OCI-LY1 (cell line): ENCODE measurements around the gene NUFIP2.

Experiments
- H2AFZ ChIP-seq: fragments of 200-600 bp; sonication (generic), shearing (Covaris generic); 2 replicates; pipeline ENCODE4 v1.6.0; 2014; ENCODE audit warnings: antibody characterized with exemption, mild to moderate bottlenecking, low read length
- H3F3A ChIP-seq: fragments of 200-600 bp; sonication (generic), shearing (Covaris generic); 2 replicates; pipeline ENCODE4 v1.6.0; 2014; ENCODE audit warnings: mild to moderate bottlenecking, antibody characterized with exemption, low read length, moderate library complexity; ENCODE audit not compliant: insufficient read depth
- H3K27ac ChIP-seq: fragments of 200-600 bp; sonication (generic); 2 replicates; pipeline ENCODE4 v1.5.1; 2014; ENCODE audit warnings: low read length, mixed run types, mild to moderate bottlenecking, low read depth; ENCODE audit not compliant: poor library complexity, severe bottlenecking
- H3K27me3 ChIP-seq: fragments of 200-600 bp; sonication (generic); 2 replicates; pipeline ENCODE4 v1.6.0; 2014; ENCODE audit warnings: antibody characterized with exemption, mild to moderate bottlenecking, low read length, moderate library complexity; ENCODE audit not compliant: insufficient read depth
- H3K36me3 ChIP-seq: fragments of 200-600 bp; sonication (generic); 2 replicates; pipeline ENCODE4 v1.6.1; 2014; ENCODE audit warnings: mild to moderate bottlenecking, antibody characterized with exemption, low read length, moderate library complexity, mixed read lengths; ENCODE audit not compliant: insufficient read depth
- H3K4me1 ChIP-seq: fragments of 200-600 bp; sonication (generic); 2 replicates; pipeline ENCODE4 v1.5.1; 2014; ENCODE audit warnings: mild to moderate bottlenecking, low read length, moderate library complexity; ENCODE audit not compliant: insufficient read depth, severe bottlenecking
- H3K4me2 ChIP-seq: fragments of 200-600 bp; sonication (generic), shearing (Covaris generic); 2 replicates; pipeline ENCODE4 v1.6.1; 2014; ENCODE audit warnings: low read length
- H3K4me3 ChIP-seq: fragments of 200-600 bp; sonication (generic); 2 replicates; pipeline ENCODE4 v1.5.1; 2014; ENCODE audit warnings: low read length, low read depth, mild to moderate bottlenecking, mixed read lengths; ENCODE audit not compliant: poor library complexity, severe bottlenecking
- H3K79me2 ChIP-seq: fragments of 200-600 bp; shearing (Covaris generic); 2 replicates; pipeline ENCODE4 v1.6.1; 2016; ENCODE audit warnings: mixed run types, low read length, mixed read lengths; ENCODE audit not compliant: insufficient read depth
- H3K9ac ChIP-seq: fragments of 200-600 bp; sonication (generic), shearing (Covaris generic); 2 replicates; pipeline ENCODE4 v1.6.1; 2014; ENCODE audit warnings: mild to moderate bottlenecking, low read length, mixed read lengths
- H3K9me2 ChIP-seq: fragments of 200-600 bp; sonication (generic), shearing (Covaris generic); 2 replicates; pipeline ENCODE4 v1.6.1; 2014; ENCODE audit warnings: low read depth, mild to moderate bottlenecking, low read length, mixed read lengths
- H3K9me3 ChIP-seq: fragments of 200-600 bp; shearing (Covaris generic); 2 replicates; pipeline ENCODE4 v1.6.1; 2014; ENCODE audit warnings: low read length, mixed read lengths
- H4K20me1 ChIP-seq: fragments of 200-600 bp; sonication (generic), shearing (Covaris generic); 2 replicates; pipeline ENCODE4 v1.6.0; 2016; ENCODE audit warnings: mild to moderate bottlenecking, low read length; ENCODE audit not compliant: insufficient read depth
- CTCF ChIP-seq: fragments of 200-600 bp; sonication (generic), shearing (Covaris generic); IDR thresholded peaks from 2 replicates; pipeline ENCODE4 v1.5.1; 2017; ENCODE audit warnings: mild to moderate bottlenecking, antibody characterized with exemption, low read length, moderate library complexity, mixed read lengths
- EZH2 ChIP-seq: fragments of 200-600 bp; sonication (generic), shearing (Covaris generic); IDR thresholded peaks from 2 replicates; pipeline ENCODE4 v1.8.0; 2017; ENCODE audit warnings: borderline replicate concordance, mixed run types, mild to moderate bottlenecking, antibody characterized with exemption, low read length, moderate library complexity, mixed read lengths

Gene NUFIP2

DNA sequence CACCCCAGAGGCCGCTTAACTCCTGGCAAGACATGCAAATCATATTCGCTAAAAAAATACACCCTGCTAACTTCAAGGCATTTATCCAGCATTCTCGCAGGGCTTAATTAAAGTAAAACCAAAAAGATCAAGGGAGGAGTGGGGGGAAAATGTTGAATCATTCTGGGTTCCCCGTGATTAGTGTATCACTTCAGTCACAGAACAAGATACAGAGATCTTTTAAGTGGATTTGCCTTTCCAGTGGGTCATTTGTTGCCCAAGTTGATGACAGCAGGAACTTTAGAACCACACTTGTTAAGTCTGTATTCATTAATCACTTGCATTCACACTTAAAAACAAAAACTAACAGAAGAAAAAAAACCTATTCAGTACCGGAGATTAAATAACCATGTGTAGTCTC lies 30.0 kb downstream of the NUFIP2 start:
- Histone ChIP-seq H3K27ac (no peak overlapping the region), H3K4me1 (no peaks in the 10 kb centered on the region), H3K9me2 (no peaks in the 10 kb centered on the region), H3K4me3 (no peak overlapping the region), H3K27me3 (no peaks in the 10 kb centered on the region), H3K9ac (no peak overlapping the region), H3F3A (no peaks in the 10 kb centered on the region), H3K79me2 (peaks cover 6% of the 10 kb centered on the region), H3K36me3 (peaks cover 88% of the 10 kb centered on the region), H3K4me2 (no peak overlapping the region), H3K9me3 (no peaks in the 10 kb centered on the region), H2AFZ (no peak overlapping the region), H4K20me1 (peaks cover 3% of the 10 kb centered on the region)
- no peak for TF ChIP-seq CTCF
- TF ChIP-seq EZH2: no peak

DNA sequence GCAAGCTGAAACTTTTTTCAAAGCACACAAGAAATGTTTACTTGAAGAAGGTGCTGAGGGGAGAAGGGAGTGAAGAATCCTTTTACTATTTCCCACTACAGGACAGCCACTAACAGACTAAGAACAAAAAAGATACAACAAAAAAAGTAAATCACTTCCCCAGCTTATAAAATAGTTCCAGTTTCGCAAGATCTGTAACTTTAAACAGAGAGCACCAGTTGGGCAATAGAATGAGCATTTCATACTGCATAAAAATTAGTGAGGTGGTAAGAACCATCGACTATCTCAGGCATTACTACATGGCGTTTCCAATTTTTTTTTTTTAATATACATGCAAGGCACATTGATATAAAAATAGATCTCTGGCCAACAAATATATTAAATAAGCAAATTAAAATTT lies 36.2 kb downstream of the NUFIP2 start:
- H4K20me1 ChIP-seq: no peaks in the 10 kb centered on the region; the same call in 1 of the 2 replicates
- H3K4me2 ChIP-seq: no peak overlapping the region
- no peaks in the 10 kb centered on the region for H3K79me2 ChIP-seq
- no peaks in the 10 kb centered on the region for H3K9me2 ChIP-seq
- no peaks in the 10 kb centered on the region for H3K4me1 ChIP-seq
- H3K9me3 ChIP-seq: no peaks in the 10 kb centered on the region
- TF ChIP-seq CTCF (no peak), EZH2 (no peak)
- peaks cover 44% of the 10 kb centered on the region for H3K36me3 ChIP-seq
- H3K4me3 ChIP-seq: no peak overlapping the region
- H3F3A ChIP-seq: peaks cover 11% of the 10 kb centered on the region
- H3K9ac ChIP-seq: no peak overlapping the region
- no peaks in the 10 kb centered on the region for H3K27me3 ChIP-seq
- H3K27ac ChIP-seq: no peak overlapping the region
- no peak overlapping the region for H2AFZ ChIP-seq

DNA sequence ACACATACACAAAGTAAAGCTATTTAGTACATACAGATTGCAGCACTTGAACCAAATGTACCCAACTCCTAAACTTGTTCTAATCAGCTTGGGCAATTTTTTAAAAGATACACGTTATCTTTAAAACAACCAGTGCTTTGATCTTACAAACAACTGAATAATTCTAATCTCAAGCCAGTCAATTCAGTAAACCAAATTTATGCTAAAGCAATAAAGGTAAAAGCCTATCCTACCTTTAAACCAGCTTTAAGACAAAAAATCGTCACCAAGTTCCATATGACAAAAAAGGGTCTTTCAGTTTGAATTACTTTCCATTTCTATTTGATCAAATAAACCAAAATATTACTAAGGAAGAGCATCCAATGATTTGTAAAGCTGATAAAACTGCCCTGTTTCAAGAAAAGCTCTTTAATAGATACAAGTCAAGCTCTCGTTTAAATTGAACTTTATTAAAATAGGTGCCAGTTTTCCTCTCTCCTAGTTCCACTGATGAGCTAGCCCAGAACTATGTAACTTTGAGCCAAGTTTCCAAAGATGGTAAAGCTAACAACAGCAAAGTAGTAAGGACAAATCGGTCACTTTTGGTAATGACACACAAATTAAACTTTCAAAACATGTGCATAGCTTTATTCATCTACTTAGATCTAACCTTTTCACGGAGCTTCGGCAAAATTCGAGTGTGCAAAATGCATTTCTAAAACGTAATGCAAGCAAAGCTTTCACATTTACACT lies 37.0 kb downstream of the NUFIP2 start:
- TF ChIP-seq CTCF (no peak), EZH2 (no peak)
- Histone ChIP-seq H2AFZ (no peak overlapping the region), H4K20me1 (no peaks in the 10 kb centered on the region; the same call in 1 of the 2 replicates), H3K79me2 (no peaks in the 10 kb centered on the region), H3K27me3 (no peaks in the 10 kb centered on the region), H3K9ac (no peak overlapping the region), H3K9me3 (no peaks in the 10 kb centered on the region), H3K4me1 (no peaks in the 10 kb centered on the region), H3K4me2 (no peak overlapping the region), H3K36me3 (peaks cover 36% of the 10 kb centered on the region), H3K4me3 (no peak overlapping the region), H3F3A (peaks cover 11% of the 10 kb centered on the region), H3K27ac (no peak overlapping the region), H3K9me2 (no peaks in the 10 kb centered on the region)
